HEK293 (cell line): ENCODE results near the gene HOXB7.

Experiments
- ELK4 ChIP-seq: IDR thresholded peaks from 2 replicates; pipeline ENCODE4 v1.6.1; 2011; ENCODE audit warnings: mild to moderate bottlenecking, low read depth, low read length, borderline replicate concordance
- INSM2 ChIP-seq: fragments of 450-650 bp; formaldehyde crosslinking; IDR thresholded peaks from 2 replicates; pipeline ENCODE4 v1.5.1; 2016; ENCODE audit warnings: missing biosample characterization, missing genetic modification characterization
- PRDM1 ChIP-seq: fragments of 450-650 bp; formaldehyde crosslinking; IDR thresholded peaks from 2 replicates; pipeline ENCODE4; 2016; ENCODE audit warnings: missing biosample characterization, missing genetic modification characterization
- PRDM4 ChIP-seq: fragments of 450-650 bp; formaldehyde crosslinking; IDR thresholded peaks from 2 replicates; pipeline ENCODE4 v1.5.1; 2017; ENCODE audit warnings: missing biosample characterization, missing genetic modification characterization
- REST ChIP-seq: fragments of 450-650 bp; formaldehyde crosslinking; IDR thresholded peaks from 2 replicates; pipeline ENCODE4 v1.5.1; 2016; ENCODE audit warnings: missing biosample characterization, missing genetic modification characterization
- ZBTB17 ChIP-seq: fragments of 450-650 bp; formaldehyde crosslinking; IDR thresholded peaks from 2 replicates; pipeline ENCODE4 v1.5.1; 2016; ENCODE audit warnings: missing biosample characterization, missing genetic modification characterization
- ZFP3 ChIP-seq: fragments of 450-650 bp; formaldehyde crosslinking; IDR thresholded peaks from 2 replicates; pipeline ENCODE4 v1.5.1; 2016; ENCODE audit warnings: low read depth, missing biosample characterization, missing genetic modification characterization
- ZFP69B ChIP-seq: fragments of 450-650 bp; formaldehyde crosslinking; IDR thresholded peaks from 2 replicates; pipeline ENCODE4 v1.5.1; 2016; ENCODE audit warnings: missing biosample characterization, missing genetic modification characterization
- ZNF146 ChIP-seq: fragments of 450-650 bp; formaldehyde crosslinking; IDR thresholded peaks from 2 replicates; pipeline ENCODE4 v1.5.1; 2016; ENCODE audit warnings: missing biosample characterization, missing genetic modification characterization
- ZNF148 ChIP-seq: fragments of 450-650 bp; formaldehyde crosslinking; IDR thresholded peaks from 2 replicates; pipeline ENCODE4 v1.5.0; 2017; ENCODE audit warnings: missing biosample characterization, missing genetic modification characterization, borderline replicate concordance
- ZNF157 ChIP-seq: fragments of 450-650 bp; formaldehyde crosslinking; IDR thresholded peaks from 2 replicates; pipeline ENCODE4 v1.5.1; 2016; ENCODE audit warnings: missing biosample characterization, missing genetic modification characterization
- ZNF19 ChIP-seq: fragments of 450-650 bp; formaldehyde crosslinking; IDR thresholded peaks from 2 replicates; pipeline ENCODE4; 2016; ENCODE audit warnings: missing biosample characterization, missing genetic modification characterization, low read depth
- ZNF221 ChIP-seq: fragments of 450-650 bp; formaldehyde crosslinking; IDR thresholded peaks from 2 replicates; pipeline ENCODE4 v1.5.1; 2017; ENCODE audit warnings: missing biosample characterization, missing genetic modification characterization, borderline replicate concordance
- ZNF280D ChIP-seq: fragments of 450-650 bp; formaldehyde crosslinking; IDR thresholded peaks from 2 replicates; pipeline ENCODE4 v1.5.1; 2016; ENCODE audit warnings: missing biosample characterization, missing genetic modification characterization
- ZNF350 ChIP-seq: fragments of 450-650 bp; formaldehyde crosslinking; IDR thresholded peaks from 2 replicates; pipeline ENCODE4 v1.5.0; 2017; ENCODE audit warnings: missing biosample characterization, mild to moderate bottlenecking, missing genetic modification characterization
- ZNF37A ChIP-seq: fragments of 450-650 bp; IDR thresholded peaks from 2 replicates; pipeline ENCODE4 v1.5.1; 2018; ENCODE audit warnings: missing biosample characterization, missing genetic modification characterization
- ZNF416 ChIP-seq: fragments of 450-650 bp; formaldehyde crosslinking; IDR thresholded peaks from 2 replicates; pipeline ENCODE4 v1.5.1; 2016; ENCODE audit warnings: missing biosample characterization, missing genetic modification characterization
- ZNF510 ChIP-seq: fragments of 450-650 bp; formaldehyde crosslinking; IDR thresholded peaks from 2 replicates; pipeline ENCODE4 v1.5.1; 2018; ENCODE audit warnings: mild to moderate bottlenecking, missing genetic modification characterization, missing biosample characterization; ENCODE audit not compliant: insufficient replicate concordance
- ZNF521 ChIP-seq: fragments of 450-650 bp; formaldehyde crosslinking; IDR thresholded peaks from 2 replicates; pipeline ENCODE4 v1.5.1; 2017; ENCODE audit warnings: missing biosample characterization, mild to moderate bottlenecking, missing genetic modification characterization
- ZNF529 ChIP-seq: fragments of 450-650 bp; formaldehyde crosslinking; IDR thresholded peaks from 2 replicates; pipeline ENCODE4 v1.5.1; 2017; ENCODE audit warnings: missing genetic modification characterization, missing biosample characterization; ENCODE audit not compliant: insufficient replicate concordance
- ZNF561 ChIP-seq: fragments of 450-650 bp; IDR thresholded peaks from 2 replicates; pipeline ENCODE4 v1.5.1; 2018; ENCODE audit warnings: missing biosample characterization, missing genetic modification characterization, borderline replicate concordance
- ZNF626 ChIP-seq: fragments of 450-650 bp; sonication (Bioruptor Pico); formaldehyde crosslinking; IDR thresholded peaks from 2 replicates; pipeline ENCODE4 v1.5.1; 2018; ENCODE audit warnings: missing biosample characterization, missing genetic modification characterization, inconsistent platforms
- ZNF664 ChIP-seq: fragments of 450-650 bp; formaldehyde crosslinking; IDR thresholded peaks from 2 replicates; pipeline ENCODE4 v1.5.1; 2016; ENCODE audit warnings: missing biosample characterization, missing genetic modification characterization
- ZNF747 ChIP-seq: fragments of 450-650 bp; formaldehyde crosslinking; IDR thresholded peaks from 2 replicates; pipeline ENCODE4 v1.5.1; 2016; ENCODE audit warnings: missing biosample characterization, missing genetic modification characterization
- ZNF785 ChIP-seq: fragments of 450-650 bp; formaldehyde crosslinking; IDR thresholded peaks from 2 replicates; pipeline ENCODE4 v1.5.1; 2016; ENCODE audit warnings: missing biosample characterization, missing genetic modification characterization

Gene HOXB7

GRCh38 chr17:48596735-48597527, 13.9 kb downstream of the HOXB7 start (continued):
- TF ChIP-seq ZNF280D (tag by site-specific recombination) (no peak), ZNF146 (tag by site-specific recombination) (peak; percentile 15; the same call in 1 of the 2 replicates), ZFP69B (peak; percentile 65), ZNF350 (tag by site-specific recombination) (no peak), ZNF626 (tag by site-specific recombination) (no peak), PRDM4 (tag by site-specific recombination) (0 out of 2 replicates have a peak, but pooled peaks have one; percentile 24), ZNF510 (no peak), INSM2 (tag by site-specific recombination) (peak; percentile 10; the same call in 1 of the 2 replicates), ZFP3 (tag by site-specific recombination) (no peak), ZNF664 (tag by site-specific recombination) (0 out of 2 replicates have a peak, but pooled peaks have one; percentile 7), REST (tag by site-specific recombination) (no peak), PRDM1 (tag by site-specific recombination) (no peak), ZNF19 (tag by site-specific recombination) (no peak), ZBTB17 (peak; percentile 74), ZNF747 (tag by site-specific recombination) (no peak), ZNF529 (no peak), ZNF221 (tag by site-specific recombination) (no peak), ZNF561 (tag by site-specific recombination) (no peak), ELK4 (no peak), ZNF157 (tag by site-specific recombination) (no peak), ZNF416 (tag by site-specific recombination) (no peak), ZNF148 (tag by site-specific recombination) (no peak), ZNF785 (tag by site-specific recombination) (no peak), ZNF521 (tag by site-specific recombination) (no peak), ZNF37A (tag by site-specific recombination) (no peak)
